Choroid plexus epithelial cell (primary cell): Measurements from ENCODE around the gene STOX1.
A peak's percentile ranks its signal among the peaks of the same experiment; 100 is the strongest.

Experiments used
- DNase-seq: peaks from one replicate; pipeline ENCODE4 v3.0.0-alpha.2; 2010; ENCODE audit warnings: low read depth
- H3K4me3 ChIP-seq: 2 replicates; pipeline ENCODE4 v1.5.1; 2011; ENCODE audit warnings: low read depth, mild to moderate bottlenecking, control low read depth, low read length, moderate library complexity
- CTCF ChIP-seq: conservative IDR thresholded peaks from 2 replicates; pipeline ENCODE4 v1.5.1; 2011; ENCODE audit warnings: low read depth, mild to moderate bottlenecking, control low read depth, inconsistent platforms, low read length, moderate library complexity

The STOX1 gene

GRCh38 chr10:68880181-68880580, 52.9 kb downstream of the STOX1 start:
- no peak overlapping the region for H3K4me3 ChIP-seq
- TF ChIP-seq CTCF: no peak
- DNase-seq: no peak

DNA sequence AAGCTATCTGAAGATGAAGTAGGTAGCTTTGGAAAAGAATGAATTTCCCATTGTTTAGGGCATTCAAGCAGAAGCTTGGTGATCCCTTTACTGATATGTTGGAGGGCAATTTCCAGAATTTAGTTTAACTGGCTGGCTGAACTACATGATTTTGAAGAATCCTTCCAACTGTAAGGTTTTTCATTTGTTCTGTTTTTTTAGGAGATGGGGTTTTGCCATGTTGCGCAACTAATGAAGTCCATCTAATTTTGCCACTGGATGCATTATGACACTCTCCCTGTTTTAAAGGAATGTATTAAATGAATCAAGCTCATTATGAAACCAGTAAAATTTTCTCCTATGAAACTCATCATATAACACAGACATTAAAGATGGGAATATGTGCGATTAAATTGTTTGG, 67.7 kb downstream of the STOX1 start:
- DNase-seq: no peak
- no peak overlapping the region for H3K4me3 ChIP-seq
- TF ChIP-seq CTCF: no peak

DNA sequence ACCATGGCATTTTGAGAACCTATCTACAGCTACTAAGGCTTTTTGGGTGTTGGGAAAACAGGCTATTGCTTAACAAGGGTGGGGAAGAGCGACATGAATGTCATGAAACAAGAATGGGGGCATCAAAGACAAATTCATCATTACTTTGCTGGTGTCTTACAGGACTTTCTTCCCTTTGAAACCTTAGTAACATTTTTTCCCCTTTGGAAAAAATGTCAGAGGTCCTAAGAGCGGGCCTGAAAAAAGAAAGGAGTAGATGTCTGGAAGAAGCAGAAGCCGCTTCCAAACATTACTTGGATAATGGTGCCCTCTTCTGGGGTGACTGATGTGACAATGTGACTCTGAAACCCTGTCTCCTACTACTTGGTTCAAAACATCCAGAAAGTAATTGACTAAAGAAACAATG, 70.0 kb downstream of the STOX1 start:
- H3K4me3 ChIP-seq: no peak overlapping the region
- peak; percentile 90 for DNase-seq
- TF ChIP-seq CTCF: peak; percentile 66

DNA sequence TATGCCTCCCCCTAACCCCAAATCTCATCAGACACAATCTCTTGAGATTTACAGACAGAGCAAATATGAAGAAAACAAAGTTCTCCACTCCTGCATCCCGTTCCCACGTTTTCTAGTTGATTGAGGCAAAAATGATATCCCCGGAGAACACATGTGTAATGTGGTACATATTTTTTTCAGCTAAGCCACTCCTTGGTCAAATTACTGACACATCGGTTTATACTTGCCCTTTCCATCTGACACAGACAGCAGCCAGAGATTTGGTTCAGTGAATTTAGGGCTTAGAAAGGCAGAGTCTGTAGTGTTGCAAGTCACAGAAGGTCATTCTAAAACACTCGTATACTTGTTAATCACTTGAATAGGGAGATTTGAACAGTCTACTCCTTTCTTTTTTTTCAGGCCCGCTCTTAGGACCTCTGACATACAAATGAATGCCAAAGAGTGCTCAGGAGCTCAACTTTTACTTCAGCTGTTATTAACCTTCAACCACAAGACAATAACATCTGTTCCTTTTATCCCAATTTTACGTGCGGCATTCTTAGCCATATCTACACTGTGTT, 71.9 kb downstream of the STOX1 start:
- DNase-seq: no peak
- H3K4me3 ChIP-seq: no peak overlapping the region
- TF ChIP-seq CTCF: no peak

DNA sequence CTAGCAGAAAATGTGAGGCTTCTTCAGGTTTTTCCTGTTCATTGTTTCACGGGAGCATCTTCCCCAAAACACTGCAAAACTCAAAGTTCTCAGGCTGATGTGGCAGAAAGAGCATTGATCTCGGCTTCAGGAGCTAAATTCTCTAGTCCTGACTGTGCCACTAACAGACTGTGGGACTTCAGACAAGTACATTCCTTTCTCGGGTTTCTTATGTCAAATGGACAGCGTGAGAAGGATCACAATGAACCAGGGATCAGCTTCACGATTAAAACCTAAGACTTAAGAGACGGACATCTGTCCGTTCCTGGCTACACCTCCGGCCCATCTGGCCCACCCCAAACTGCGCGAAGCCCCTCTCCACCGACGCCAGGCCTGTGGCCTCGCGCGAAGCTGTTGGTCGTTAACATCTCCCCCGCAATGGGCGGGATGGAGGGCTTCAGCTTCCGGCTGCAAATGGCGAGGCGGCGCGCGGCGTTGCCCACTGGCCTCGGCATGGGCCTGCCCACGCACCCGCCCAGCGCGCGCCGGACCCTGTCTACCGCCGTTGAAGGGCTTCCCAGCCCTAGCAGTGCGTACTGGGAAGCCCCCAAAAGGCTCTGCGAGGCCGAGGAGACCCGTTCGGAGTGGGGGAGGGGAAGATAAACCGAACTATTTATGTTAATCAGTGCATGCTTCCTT, 73.2 kb downstream of the STOX1 start:
- no peak for TF ChIP-seq CTCF
- peak overlapping the region; percentile 72 for H3K4me3 ChIP-seq
- peak; percentile 79 for DNase-seq

DNA sequence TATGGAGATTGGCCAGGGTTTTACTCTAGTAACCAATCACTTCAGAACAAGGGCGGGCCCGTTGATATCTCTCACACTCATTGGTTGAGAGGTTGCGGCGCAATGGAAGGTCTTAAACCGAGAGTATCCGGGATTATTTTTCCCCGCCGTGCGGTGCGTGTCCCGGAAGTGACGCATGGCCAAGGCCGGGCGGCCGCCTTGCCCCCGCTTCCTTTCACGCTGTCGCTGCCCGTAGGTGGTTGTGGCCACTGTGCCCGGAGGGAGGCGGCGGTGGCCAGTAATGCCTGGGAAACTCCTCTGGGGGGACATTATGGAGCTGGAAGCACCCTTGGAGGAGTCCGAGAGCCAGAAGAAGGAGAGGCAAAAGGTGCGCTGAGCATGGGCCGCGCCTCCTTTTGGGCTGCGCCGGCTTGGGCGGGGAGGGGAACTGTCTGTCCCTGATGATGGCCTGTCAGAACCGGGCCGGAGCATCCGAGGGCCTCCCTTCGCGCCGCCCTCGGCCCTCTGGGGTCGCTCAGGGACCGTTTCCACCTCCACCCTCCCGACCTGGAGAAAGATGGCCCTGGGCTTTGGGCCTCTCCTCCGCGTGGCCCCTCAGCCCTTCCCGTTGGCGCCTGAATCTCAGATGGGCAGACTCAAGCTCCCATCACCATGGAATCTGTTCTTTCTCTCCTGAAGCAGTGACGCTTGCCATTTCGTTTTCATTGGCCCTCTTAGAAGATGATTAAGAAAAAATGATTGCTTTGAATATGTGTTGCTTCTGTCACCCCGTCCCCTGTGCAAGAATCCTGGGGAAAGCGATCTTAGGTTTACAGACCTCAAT, 74.0 kb downstream of the STOX1 start, which contains the start of gene DDX50:
DDX50 (plus strand) TSS at position 211 of the 823 bp plus-strand sequence; CDS start at position 281, 70 bp downstream.
- peak; percentile 100 for DNase-seq
- TF ChIP-seq CTCF: no peak
- peak within 1 kb of the TSS; percentile 96 for H3K4me3 ChIP-seq
